ENCODE results near the gene PSMA6. TPM values are rescaled to one million over a fixed set of nuclear protein-coding genes. Genes with fewer than 3 reads are reported as not detected.

Gene PSMA6
- total RNA-seq, 1 experiment from 2014 or later: 297 TPM

DNA sequence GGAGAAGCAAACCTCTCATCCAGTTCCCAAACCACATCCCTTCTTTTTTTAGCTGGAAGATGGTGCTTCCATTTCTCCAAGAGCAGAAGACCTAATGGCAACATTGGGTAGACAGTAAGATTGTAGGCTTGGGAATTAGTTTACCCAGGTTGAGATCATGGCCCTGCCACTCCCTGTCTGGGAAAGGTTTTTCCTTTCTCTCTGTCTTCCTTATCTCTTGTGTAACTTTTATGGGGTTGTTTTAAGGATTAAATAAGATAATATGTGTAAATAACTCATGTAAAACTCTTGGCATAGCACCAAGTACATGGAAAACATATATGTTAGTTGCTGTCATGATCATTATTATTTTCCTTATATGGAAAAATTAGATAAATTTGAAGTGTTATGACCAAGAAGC is 23.2 kb upstream of the PSMA6 start:
- no peak overlapping the region for H3K27ac Mint-ChIP-seq (ENCODE audit: unreplicated experiment)
- no peaks in the 10 kb centered on the region for H3K27me3 Mint-ChIP-seq (ENCODE audit: unreplicated experiment)
- H3K4me3 Mint-ChIP-seq (ENCODE audit: low read depth, unreplicated experiment): no peak overlapping the region
- H3K9me3 Mint-ChIP-seq (ENCODE audit: low read depth, unreplicated experiment): no peaks in the 10 kb centered on the region
- peaks cover 4% of the 10 kb centered on the region for H3K36me3 Mint-ChIP-seq (ENCODE audit: insufficient read depth, unreplicated experiment)
- intact Hi-C loops (cut with micrococcal nuclease; ENCODE audit: unreplicated experiment): no loop called here
- DNase-seq: no peak
- H3K4me1 Mint-ChIP-seq (ENCODE audit: low read depth, unreplicated experiment): no peaks in the 10 kb centered on the region
- CTCF ChIA-PET: no interaction called here
- BruUV-seq (replicated peaks): no TSS peak
- TF ChIP-seq, protein P1, sequence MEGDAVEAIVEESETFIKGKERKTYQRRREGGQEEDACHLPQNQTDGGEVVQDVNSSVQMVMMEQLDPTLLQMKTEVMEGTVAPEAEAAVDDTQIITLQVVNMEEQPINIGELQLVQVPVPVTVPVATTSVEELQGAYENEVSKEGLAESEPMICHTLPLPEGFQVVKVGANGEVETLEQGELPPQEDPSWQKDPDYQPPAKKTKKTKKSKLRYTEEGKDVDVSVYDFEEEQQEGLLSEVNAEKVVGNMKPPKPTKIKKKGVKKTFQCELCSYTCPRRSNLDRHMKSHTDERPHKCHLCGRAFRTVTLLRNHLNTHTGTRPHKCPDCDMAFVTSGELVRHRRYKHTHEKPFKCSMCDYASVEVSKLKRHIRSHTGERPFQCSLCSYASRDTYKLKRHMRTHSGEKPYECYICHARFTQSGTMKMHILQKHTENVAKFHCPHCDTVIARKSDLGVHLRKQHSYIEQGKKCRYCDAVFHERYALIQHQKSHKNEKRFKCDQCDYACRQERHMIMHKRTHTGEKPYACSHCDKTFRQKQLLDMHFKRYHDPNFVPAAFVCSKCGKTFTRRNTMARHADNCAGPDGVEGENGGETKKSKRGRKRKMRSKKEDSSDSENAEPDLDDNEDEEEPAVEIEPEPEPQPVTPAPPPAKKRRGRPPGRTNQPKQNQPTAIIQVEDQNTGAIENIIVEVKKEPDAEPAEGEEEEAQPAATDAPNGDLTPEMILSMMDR (IDR thresholded peaks at IDR 0.05; ENCODE audit: unreplicated experiment): no peak

GRCh38 chr14:35274805-35275204 is 17.4 kb upstream of the PSMA6 start:
- Mint-ChIP-seq H3K36me3 (ENCODE audit: insufficient read depth, unreplicated experiment) (no peaks in the 10 kb centered on the region), H3K27me3 (ENCODE audit: unreplicated experiment) (no peaks in the 10 kb centered on the region), H3K27ac (ENCODE audit: unreplicated experiment) (no peak overlapping the region), H3K4me3 (ENCODE audit: low read depth, unreplicated experiment) (no peak overlapping the region), H3K9me3 (ENCODE audit: low read depth, unreplicated experiment) (no peaks in the 10 kb centered on the region), H3K4me1 (ENCODE audit: low read depth, unreplicated experiment) (no peaks in the 10 kb centered on the region)
- CTCF ChIA-PET: interaction anchor here (1.2 kb wide), 1 partner anchor 10 kb away, joined by 3 read pairs; no protein-coding TSS in a partner anchor
- intact Hi-C loops (cut with micrococcal nuclease; ENCODE audit: unreplicated experiment): no loop called here
- TF ChIP-seq, protein P1 (IDR thresholded peaks at IDR 0.05; ENCODE audit: unreplicated experiment): no peak
- no TSS peak for BruUV-seq (replicated peaks)
- DNase-seq: no peak

- H3K4me3 Mint-ChIP-seq (ENCODE audit: low read depth, unreplicated experiment): no peak overlapping the region
- no peaks in the 10 kb centered on the region for H3K9me3 Mint-ChIP-seq (ENCODE audit: low read depth, unreplicated experiment)
- TF ChIP-seq, protein P1 (IDR thresholded peaks at IDR 0.05; ENCODE audit: unreplicated experiment): no peak
- no peaks in the 10 kb centered on the region for H3K36me3 Mint-ChIP-seq (ENCODE audit: insufficient read depth, unreplicated experiment)
- no TSS peak for BruUV-seq (replicated peaks)
- H3K4me1 Mint-ChIP-seq (ENCODE audit: low read depth, unreplicated experiment): no peaks in the 10 kb centered on the region
- no peak overlapping the region for H3K27ac Mint-ChIP-seq (ENCODE audit: unreplicated experiment)
- H3K27me3 Mint-ChIP-seq (ENCODE audit: unreplicated experiment): no peaks in the 10 kb centered on the region
- DNase-seq: no peak
- CTCF ChIA-PET: no interaction called here
- intact Hi-C loops (cut with micrococcal nuclease; ENCODE audit: unreplicated experiment): no loop called here
These were observed 15.0 kb upstream of the PSMA6 start for GRCh38 chr14:35277179-35277578.

- H3K9me3 Mint-ChIP-seq (ENCODE audit: low read depth, unreplicated experiment): no peaks in the 10 kb centered on the region
- H3K4me3 Mint-ChIP-seq (ENCODE audit: low read depth, unreplicated experiment): no peak overlapping the region
- TF ChIP-seq, protein P1 (IDR thresholded peaks at IDR 0.05; ENCODE audit: unreplicated experiment): no peak
- DNase-seq: no peak
- H3K36me3 Mint-ChIP-seq (ENCODE audit: insufficient read depth, unreplicated experiment): no peaks in the 10 kb centered on the region
- intact Hi-C loops (cut with micrococcal nuclease; ENCODE audit: unreplicated experiment): no loop called here
- H3K27ac Mint-ChIP-seq (ENCODE audit: unreplicated experiment): no peak overlapping the region
- no peaks in the 10 kb centered on the region for H3K27me3 Mint-ChIP-seq (ENCODE audit: unreplicated experiment)
- CTCF ChIA-PET: interaction anchor here (0.7 kb wide), 1 partner anchor 138 kb away, joined by 3 read pairs; no protein-coding TSS in a partner anchor
- BruUV-seq (replicated peaks): no TSS peak
- no peaks in the 10 kb centered on the region for H3K4me1 Mint-ChIP-seq (ENCODE audit: low read depth, unreplicated experiment)
These were observed 12.8 kb upstream of the PSMA6 start for GRCh38 chr14:35279369-35279768.

All from Calu3 (cell line).